ENCODE results near the gene ABCA8. TPM values are rescaled to one million over a fixed set of nuclear protein-coding genes. Genes with fewer than 3 reads are reported as not detected.

Gene ABCA8
- polyA plus RNA-seq, 3 donors, result not detected

DNA sequence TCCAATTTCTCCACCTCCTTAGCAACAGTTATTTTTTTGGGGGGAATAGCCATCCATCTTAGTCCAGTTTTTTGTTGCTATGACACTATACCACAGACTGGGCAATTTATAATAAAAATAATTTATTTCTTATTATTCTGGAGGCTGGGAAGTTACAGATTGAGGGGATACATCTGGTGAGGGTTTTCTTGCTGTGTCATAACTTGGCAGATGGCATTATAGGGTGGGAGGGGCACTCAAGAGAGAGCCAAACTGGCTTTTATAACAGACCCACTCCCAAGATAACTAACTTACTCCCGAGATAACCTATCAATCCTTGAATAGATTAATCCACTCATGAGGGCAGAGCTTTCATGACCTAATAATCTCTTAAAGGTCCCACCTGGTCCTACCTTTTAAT, 84.2 kb downstream of the ABCA8 start:
- peaks cover 3% of the 10 kb centered on the region for H3K4me1 Mint-ChIP-seq
- no peak for DNase-seq
- H3K4me3 ChIP-seq (replicated peaks in 1 of 3; ENCODE audit: low read depth in 2 of 3, low read length in 3 of 3), result no peak overlapping the region

DNA sequence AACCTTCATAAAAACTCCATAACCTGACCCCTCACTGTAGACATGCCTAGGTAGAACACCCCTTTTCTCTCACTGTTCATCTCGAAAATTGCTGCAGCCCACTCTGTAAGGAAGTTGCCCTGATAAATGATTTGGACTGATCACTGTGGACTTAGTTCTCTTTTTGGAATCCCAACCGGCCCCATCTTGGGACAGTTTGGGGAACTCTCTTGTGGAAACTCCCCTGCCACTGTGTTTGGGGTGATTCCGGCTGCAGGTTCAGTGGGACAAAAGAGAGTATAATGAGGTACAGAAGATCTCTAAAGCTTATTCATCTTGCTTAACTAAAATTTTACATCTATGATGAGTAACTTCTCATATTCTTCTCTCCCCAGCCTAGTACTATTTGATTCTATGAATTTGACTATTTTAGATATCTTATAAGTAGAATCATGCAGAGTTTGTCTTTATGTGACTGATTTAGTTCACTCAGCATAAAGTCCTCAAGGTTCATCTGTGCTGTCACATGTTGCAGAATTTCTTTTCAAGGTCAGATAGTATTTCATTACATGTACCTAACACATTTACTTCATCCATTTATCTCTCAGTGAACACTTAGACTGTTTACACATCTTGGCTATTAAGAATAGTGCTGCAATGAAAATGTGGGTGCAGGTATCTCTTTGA, 84.9 kb downstream of the ABCA8 start:
- H3K36me3 Mint-ChIP-seq, result no peaks in the 10 kb centered on the region
- Histone ChIP-seq H3K9ac (ENCODE audit: insufficient read depth, low read length, poor library complexity, severe bottlenecking) (no peak overlapping the region), H3K4me1 (ENCODE audit: control insufficient read depth in 1 of 2, insufficient read depth in 2 of 2, low read length in 2 of 2) (no peaks in the 10 kb centered on the region), H3K4me2 (replicated peaks; ENCODE audit: extremely low read depth, low read length, poor library complexity, severe bottlenecking) (no peak overlapping the region), H3K79me2 (ENCODE audit: insufficient read depth, low read length) (no peaks in the 10 kb centered on the region), H3K27ac (ENCODE audit: low read depth in 1 of 2, low read length in 2 of 2) (no peak overlapping the region), H3K9me3 (replicated peaks in 1 of 2; ENCODE audit: control insufficient read depth in 1 of 2, insufficient read depth in 1 of 2, low read length in 2 of 2) (no peaks in the 10 kb centered on the region), H3K36me3 (replicated peaks in 1 of 2; ENCODE audit: control insufficient read depth in 1 of 2, insufficient read depth in 2 of 2, low read length in 2 of 2) (no peaks in the 10 kb centered on the region), H3K4me3 (replicated peaks in 1 of 3; ENCODE audit: low read depth in 2 of 3, low read length in 3 of 3) (no peak overlapping the region), H3K27me3 (ENCODE audit: control insufficient read depth in 2 of 2, insufficient read depth in 2 of 2, low read length in 2 of 2) (no peaks in the 10 kb centered on the region), H4K20me1 (ENCODE audit: insufficient read depth, low read length) (no peaks in the 10 kb centered on the region), H2AFZ (ENCODE audit: insufficient read depth, low read depth, low read length, poor library complexity, severe bottlenecking) (no peak overlapping the region)
- TF ChIP-seq, protein P1, sequence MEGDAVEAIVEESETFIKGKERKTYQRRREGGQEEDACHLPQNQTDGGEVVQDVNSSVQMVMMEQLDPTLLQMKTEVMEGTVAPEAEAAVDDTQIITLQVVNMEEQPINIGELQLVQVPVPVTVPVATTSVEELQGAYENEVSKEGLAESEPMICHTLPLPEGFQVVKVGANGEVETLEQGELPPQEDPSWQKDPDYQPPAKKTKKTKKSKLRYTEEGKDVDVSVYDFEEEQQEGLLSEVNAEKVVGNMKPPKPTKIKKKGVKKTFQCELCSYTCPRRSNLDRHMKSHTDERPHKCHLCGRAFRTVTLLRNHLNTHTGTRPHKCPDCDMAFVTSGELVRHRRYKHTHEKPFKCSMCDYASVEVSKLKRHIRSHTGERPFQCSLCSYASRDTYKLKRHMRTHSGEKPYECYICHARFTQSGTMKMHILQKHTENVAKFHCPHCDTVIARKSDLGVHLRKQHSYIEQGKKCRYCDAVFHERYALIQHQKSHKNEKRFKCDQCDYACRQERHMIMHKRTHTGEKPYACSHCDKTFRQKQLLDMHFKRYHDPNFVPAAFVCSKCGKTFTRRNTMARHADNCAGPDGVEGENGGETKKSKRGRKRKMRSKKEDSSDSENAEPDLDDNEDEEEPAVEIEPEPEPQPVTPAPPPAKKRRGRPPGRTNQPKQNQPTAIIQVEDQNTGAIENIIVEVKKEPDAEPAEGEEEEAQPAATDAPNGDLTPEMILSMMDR (IDR thresholded peaks at IDR 0.05), result no peak
- peaks cover 3% of the 10 kb centered on the region for H3K4me1 Mint-ChIP-seq
- peak in 1 of 3 donors; percentile 19 for DNase-seq
- H3K27ac Mint-ChIP-seq, result no peak overlapping the region
- H3K4me3 Mint-ChIP-seq, result no peak overlapping the region
- no peaks in the 10 kb centered on the region for H3K27me3 Mint-ChIP-seq (ENCODE audit: low read depth in 3 of 3)
- WGBS (ENCODE audit: insufficient coverage), result no CpG with 5 or more reads among the region's 3 CpGs
- intact Hi-C loops (cut with micrococcal nuclease), result no loop called here
- peaks cover 0 to 3% (median 0%) of the 10 kb centered on the region in 7 donors for H3K9me3 Mint-ChIP-seq

More for the DNA sequence above, 84.2 kb downstream of the ABCA8 start:
- Histone ChIP-seq H3K36me3 (replicated peaks in 1 of 2; ENCODE audit: control insufficient read depth in 1 of 2, insufficient read depth in 2 of 2, low read length in 2 of 2) (no peaks in the 10 kb centered on the region), H3K9me3 (replicated peaks in 1 of 2; ENCODE audit: control insufficient read depth in 1 of 2, insufficient read depth in 1 of 2, low read length in 2 of 2) (no peaks in the 10 kb centered on the region), H4K20me1 (ENCODE audit: insufficient read depth, low read length) (no peaks in the 10 kb centered on the region), H3K27ac (ENCODE audit: low read depth in 1 of 2, low read length in 2 of 2) (no peak overlapping the region), H2AFZ (ENCODE audit: insufficient read depth, low read depth, low read length, poor library complexity, severe bottlenecking) (no peak overlapping the region), H3K4me1 (ENCODE audit: control insufficient read depth in 1 of 2, insufficient read depth in 2 of 2, low read length in 2 of 2) (no peaks in the 10 kb centered on the region), H3K27me3 (ENCODE audit: control insufficient read depth in 2 of 2, insufficient read depth in 2 of 2, low read length in 2 of 2) (no peaks in the 10 kb centered on the region), H3K9ac (ENCODE audit: insufficient read depth, low read length, poor library complexity, severe bottlenecking) (no peak overlapping the region), H3K4me2 (replicated peaks; ENCODE audit: extremely low read depth, low read length, poor library complexity, severe bottlenecking) (no peak overlapping the region), H3K79me2 (ENCODE audit: insufficient read depth, low read length) (no peaks in the 10 kb centered on the region)
- no peak overlapping the region for H3K4me3 Mint-ChIP-seq
- no peaks in the 10 kb centered on the region for H3K36me3 Mint-ChIP-seq
- H3K9me3 Mint-ChIP-seq, result peaks cover 0 to 2% (median 0%) of the 10 kb centered on the region in 7 donors
- H3K27me3 Mint-ChIP-seq (ENCODE audit: low read depth in 3 of 3), result peaks cover 0 to 2% (median 0%) of the 10 kb centered on the region in 3 donors
- no CpG with 5 or more reads among the region's 1 CpG for WGBS (ENCODE audit: insufficient coverage)
- no peak overlapping the region for H3K27ac Mint-ChIP-seq
- TF ChIP-seq, protein P1 (IDR thresholded peaks at IDR 0.05), result no peak
- intact Hi-C loops (cut with micrococcal nuclease), result no loop called here
